Uterus (tissue), 2 donors: Measurements from ENCODE around the gene MACROD1.

Experiments
- POLR2A ChIP-seq, 2 donors: fragments of 450-650 bp; IDR thresholded peaks; one replicate each; pipeline ENCODE4 v1.6.1; 2016; ENCODE audit warnings: antibody characterized with exemption in 2 of 2, mild to moderate bottlenecking in 1 of 2, moderate library complexity in 1 of 2
- TF ChIP-seq, protein P1 (sequence below), 4 experiments: fragments of 200-600 bp in 2 of 4; fragments of 450-650 bp in 2 of 4; sonication (generic) in 2 of 4; IDR thresholded peaks; one replicate each; pipeline ENCODE4 v1.5.1; 2016 to 2019; ENCODE audit warnings: antibody characterized with exemption in 4 of 4, mild to moderate bottlenecking in 2 of 4, moderate library complexity in 1 of 4

DNA sequence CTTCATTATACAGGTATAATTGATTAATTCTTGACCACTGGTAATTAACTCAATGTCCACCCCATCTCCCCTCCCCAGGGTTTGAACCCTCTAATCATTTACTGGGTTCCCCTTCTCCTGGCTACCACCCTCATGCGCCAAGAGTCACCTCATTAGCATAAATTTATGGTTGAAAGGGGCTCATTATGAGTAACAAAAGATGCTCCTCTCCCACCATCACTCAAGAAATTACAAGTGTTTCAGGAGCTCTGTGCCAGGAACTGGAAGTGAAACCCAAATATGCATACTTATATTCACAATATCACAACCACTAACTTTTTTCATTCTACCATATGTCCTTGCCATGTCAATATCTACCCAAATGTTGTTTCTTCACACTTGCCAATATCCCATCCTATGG lies 12.3 kb upstream of the MACROD1 start:
- TF ChIP-seq POLR2A (IDR thresholded peaks at IDR 0.05), result no peak
- TF ChIP-seq, protein P1, sequence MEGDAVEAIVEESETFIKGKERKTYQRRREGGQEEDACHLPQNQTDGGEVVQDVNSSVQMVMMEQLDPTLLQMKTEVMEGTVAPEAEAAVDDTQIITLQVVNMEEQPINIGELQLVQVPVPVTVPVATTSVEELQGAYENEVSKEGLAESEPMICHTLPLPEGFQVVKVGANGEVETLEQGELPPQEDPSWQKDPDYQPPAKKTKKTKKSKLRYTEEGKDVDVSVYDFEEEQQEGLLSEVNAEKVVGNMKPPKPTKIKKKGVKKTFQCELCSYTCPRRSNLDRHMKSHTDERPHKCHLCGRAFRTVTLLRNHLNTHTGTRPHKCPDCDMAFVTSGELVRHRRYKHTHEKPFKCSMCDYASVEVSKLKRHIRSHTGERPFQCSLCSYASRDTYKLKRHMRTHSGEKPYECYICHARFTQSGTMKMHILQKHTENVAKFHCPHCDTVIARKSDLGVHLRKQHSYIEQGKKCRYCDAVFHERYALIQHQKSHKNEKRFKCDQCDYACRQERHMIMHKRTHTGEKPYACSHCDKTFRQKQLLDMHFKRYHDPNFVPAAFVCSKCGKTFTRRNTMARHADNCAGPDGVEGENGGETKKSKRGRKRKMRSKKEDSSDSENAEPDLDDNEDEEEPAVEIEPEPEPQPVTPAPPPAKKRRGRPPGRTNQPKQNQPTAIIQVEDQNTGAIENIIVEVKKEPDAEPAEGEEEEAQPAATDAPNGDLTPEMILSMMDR (IDR thresholded peaks at IDR 0.05), result no peak
